Neural progenitor cell (in vitro differentiated cells): ENCODE measurements around the gene NKD1.

Experiments
- EZH2 ChIP-seq: fragments of 200-600 bp; sonication (generic); IDR thresholded peaks from 2 replicates; pipeline ENCODE4 v1.6.1; 2017; ENCODE audit warnings: antibody characterized with exemption, mild to moderate bottlenecking, moderate library complexity
- EZH2phosphoT487 ChIP-seq: fragments of 200-600 bp; sonication (generic); IDR thresholded peaks from 2 replicates; pipeline ENCODE4 v1.6.1; 2017; ENCODE audit warnings: antibody characterized with exemption
- TF ChIP-seq, protein P1 (sequence below): fragments of 200-600 bp; sonication (generic); IDR thresholded peaks from 2 replicates; pipeline ENCODE4 v1.5.1; 2017; ENCODE audit warnings: antibody characterized with exemption, mild to moderate bottlenecking

GRCh38 chr16:50634090-50634489, 85.9 kb downstream of the NKD1 start:
- TF ChIP-seq, protein P1, sequence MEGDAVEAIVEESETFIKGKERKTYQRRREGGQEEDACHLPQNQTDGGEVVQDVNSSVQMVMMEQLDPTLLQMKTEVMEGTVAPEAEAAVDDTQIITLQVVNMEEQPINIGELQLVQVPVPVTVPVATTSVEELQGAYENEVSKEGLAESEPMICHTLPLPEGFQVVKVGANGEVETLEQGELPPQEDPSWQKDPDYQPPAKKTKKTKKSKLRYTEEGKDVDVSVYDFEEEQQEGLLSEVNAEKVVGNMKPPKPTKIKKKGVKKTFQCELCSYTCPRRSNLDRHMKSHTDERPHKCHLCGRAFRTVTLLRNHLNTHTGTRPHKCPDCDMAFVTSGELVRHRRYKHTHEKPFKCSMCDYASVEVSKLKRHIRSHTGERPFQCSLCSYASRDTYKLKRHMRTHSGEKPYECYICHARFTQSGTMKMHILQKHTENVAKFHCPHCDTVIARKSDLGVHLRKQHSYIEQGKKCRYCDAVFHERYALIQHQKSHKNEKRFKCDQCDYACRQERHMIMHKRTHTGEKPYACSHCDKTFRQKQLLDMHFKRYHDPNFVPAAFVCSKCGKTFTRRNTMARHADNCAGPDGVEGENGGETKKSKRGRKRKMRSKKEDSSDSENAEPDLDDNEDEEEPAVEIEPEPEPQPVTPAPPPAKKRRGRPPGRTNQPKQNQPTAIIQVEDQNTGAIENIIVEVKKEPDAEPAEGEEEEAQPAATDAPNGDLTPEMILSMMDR, result no peak
- no peak for TF ChIP-seq EZH2phosphoT487
- no peak for TF ChIP-seq EZH2
